COLO668 (cell line): Measurements from ENCODE around the gene GALNT13.

Source experiments
- DNase-seq: peaks from one replicate; lab custom pipeline; 2025; ENCODE audit not compliant: unreplicated experiment; lab: John Stamatoyannopoulos, UW

GALNT13 gene

DNA sequence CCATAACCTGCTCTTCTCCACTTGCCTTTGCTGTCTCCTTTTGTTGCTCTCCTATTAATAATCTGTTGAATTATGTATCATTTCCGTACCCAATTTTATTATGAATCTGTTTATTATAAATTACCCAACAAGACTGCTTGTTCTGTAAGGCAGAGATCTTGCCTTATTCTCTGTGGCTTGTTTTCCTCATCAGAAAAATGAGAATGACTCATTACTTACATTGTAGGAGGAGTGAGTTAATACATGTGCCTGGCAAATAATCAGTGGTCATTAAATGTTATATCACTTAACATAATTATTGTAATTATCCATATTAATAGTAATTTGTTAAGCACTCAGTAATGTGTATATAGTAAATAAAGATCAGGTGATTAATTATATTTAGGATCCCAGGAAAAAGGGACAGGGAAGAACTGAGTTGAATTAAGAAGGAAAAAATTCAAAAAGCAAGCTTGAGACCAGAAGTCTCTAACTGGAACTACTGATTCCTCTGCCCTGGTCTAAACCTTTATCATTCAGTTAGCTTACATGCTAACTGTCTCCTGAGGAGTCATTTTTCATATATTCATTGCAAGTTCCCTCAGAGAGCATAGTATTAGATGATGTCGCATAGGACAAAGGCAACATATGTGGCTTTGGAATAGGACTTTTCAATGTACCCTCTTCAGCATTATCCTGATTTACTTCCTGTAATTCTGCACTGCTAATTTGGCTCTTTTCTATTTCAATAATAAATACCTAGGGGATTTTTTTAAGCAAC is 335.7 kb downstream of the GALNT13 start:
- DNase-seq: no peak

DNA sequence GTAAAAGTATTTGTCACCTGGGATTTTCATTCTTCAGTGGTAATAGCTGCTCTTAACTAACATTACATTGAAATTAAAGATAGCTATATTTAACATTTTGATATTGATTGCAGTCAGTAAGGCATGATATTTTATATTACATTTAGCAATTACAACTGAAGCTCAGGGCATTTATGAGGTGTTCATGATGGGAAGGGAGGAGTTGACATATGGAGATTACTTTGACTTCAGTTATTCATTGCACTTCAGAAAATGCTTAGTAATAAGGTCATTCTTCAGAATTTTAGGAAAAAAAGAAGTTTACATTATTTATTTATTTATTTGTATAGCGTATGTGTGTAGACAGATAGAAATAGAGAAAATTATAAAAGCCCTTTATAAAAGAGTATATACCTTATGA is 352.0 kb downstream of the GALNT13 start:
- DNase-seq: no peak

DNA sequence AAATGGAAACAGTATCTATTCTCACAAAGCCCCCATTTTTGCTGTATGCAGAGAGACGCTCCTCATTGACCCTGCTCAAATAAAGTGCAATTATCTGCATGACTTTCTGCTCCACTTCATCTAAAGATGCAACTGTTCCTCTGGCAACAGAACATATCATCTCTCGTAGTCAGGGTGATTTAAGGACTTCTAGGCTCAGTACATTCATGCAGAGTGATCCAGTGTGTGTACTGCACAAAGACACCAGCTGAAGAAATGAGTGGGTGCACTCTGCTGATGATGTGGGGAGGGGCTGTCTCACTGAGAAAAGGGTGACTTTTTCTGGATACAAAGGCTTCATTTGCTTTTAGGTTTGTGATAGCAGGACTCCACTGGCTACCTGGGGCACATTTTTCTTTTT is 355.2 kb downstream of the GALNT13 start:
- no peak for DNase-seq

DNA sequence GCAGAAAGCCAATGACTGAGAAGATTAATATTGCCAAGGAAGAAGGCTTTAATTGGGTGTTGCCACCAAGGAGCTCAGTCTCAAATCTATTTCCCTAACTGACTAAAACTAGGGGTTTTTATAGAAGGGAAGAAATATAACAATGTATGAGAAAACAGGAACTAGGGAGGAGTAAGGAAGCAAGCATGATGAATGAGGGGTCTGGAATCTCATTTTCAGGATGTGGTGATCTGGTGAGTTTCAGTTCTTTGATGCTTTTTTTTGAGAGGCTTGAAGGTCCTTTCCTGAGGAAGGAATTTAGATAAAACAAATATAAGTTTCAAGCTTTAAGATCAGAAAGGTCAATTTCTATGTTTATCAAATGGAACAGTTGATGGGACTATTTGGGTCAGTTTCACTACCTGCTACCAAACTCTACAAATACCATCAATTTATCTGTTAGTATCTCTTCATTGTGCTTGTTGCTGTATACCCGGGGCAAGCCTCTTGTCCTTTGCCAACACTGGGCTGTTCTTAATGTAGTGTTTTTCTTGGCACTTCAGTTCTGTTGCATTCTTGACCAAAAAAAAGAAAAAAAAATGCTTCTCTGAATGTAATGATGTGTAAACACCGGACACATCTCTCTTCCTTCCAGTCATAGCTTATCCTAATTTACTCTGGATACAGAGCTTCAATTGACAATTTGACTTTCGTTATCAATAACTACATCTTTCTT is 357.0 kb downstream of the GALNT13 start:
- no peak for DNase-seq

DNA sequence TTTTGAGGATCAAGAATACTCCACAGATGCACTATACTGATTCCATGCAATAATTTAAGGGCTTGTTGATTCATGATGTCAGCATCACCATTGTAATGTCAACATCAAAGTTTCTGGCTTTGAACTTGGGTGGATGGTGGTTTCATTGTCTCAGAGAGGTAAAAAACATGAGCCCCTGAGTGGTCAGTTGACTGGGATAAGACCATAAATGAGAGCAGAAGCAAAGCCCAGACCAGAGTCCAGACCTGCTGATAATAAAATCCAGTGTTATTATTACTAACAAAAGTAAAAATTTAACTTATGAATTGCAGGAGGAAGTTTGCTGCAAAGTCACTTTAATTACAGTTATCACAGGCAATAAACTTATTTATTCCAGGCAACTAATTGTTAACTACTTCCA is 358.2 kb downstream of the GALNT13 start:
- DNase-seq: no peak

DNA sequence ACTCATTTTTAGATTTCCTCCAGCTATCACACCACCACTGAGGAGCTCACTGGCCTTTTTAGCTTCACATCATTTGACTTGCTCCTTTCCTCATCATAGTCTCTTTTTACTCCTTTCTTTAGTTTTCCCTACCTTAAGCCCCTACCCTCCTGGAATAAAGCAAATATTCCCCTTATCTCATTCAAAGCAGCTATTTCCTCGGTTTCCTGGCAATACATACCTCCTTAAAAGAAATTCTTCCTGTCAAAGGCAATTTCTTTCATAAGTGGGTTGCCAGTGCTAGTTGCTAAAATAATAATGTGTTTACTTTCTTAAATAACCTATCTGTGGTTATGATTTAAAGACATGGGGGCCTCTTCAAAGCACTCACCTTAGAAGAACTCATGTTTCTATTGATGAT is 359.3 kb downstream of the GALNT13 start:
- DNase-seq: no peak

DNA sequence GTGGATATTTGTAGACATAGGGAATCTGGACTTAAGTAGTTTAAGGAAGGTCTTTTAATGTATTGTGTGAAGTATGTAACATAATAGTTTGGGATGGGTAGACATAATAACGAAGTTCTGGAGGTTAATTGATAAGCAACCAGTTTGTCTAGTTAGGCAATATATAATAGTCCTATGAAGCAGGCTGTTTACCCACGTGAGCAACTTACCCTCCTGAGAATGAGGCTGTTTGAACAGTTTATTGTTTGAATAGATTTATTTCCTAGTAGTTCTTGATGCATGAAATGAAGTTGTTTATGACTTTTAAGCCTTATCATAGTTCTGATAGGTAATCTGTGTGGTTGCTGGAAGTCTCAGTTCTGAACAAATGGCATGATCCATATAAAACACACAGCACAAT is 361.5 kb downstream of the GALNT13 start:
- DNase-seq: no peak

DNA sequence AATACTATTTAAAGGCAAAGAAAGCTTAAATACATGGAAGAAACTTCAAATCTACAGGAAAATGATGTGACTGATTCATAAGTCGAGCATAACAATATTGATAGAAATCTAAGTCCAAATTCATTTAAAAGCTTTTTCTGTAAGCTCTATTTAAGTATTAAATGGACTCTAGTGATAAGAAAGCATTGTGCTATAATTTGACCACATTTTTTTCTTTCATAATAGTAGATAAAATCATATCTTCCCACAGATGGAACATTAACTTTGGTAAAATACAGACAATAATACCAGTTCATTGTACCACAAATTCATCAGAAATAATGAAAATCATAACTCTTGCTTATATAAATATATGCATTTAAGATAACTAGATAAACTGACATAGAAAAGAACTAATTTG is 366.5 kb downstream of the GALNT13 start:
- no peak for DNase-seq

DNA sequence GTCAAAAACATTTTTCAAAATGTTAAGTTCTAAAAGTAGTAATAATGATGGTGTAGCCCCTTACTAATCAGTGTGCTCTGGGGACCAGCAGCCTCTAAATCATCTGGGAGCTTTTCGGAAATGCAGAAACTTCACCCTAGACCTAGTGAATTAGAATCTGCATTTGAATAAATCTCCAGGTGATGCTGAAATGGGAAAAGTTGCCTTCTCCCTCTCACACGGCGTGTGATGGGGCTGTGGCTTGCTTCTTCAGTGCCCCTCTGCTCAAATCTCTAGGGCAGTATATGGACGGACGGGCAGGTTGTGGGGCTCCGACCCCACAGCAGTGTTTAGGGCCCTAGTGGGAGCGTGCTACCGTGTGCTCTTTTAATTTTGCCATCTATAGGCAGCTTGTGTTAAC is 368.6 kb downstream of the GALNT13 start:
- DNase-seq: no peak

DNA sequence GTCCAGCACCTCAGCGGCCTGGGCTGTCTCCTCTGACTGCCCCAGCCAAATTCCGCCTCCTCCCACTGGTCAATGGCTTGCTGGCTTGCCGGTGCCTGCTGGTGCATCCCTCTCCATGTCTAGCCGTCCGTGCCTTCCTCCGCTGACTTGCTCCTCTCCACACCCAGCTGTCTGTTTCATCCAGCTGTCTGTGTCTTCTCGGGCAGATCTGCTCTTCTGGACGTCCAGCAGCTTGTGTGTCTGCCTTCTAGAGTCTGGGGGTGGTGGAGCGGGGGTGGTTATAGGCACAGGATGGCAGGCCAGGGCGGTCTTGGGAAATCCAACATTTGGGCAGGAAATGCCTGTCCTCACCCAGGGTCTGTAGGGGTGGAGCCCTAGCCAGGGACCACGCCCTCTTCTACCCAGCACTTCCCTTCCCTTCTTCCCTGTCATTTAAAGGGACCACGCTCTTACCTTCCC is 369.2 kb downstream of the GALNT13 start:
- no peak for DNase-seq

DNA sequence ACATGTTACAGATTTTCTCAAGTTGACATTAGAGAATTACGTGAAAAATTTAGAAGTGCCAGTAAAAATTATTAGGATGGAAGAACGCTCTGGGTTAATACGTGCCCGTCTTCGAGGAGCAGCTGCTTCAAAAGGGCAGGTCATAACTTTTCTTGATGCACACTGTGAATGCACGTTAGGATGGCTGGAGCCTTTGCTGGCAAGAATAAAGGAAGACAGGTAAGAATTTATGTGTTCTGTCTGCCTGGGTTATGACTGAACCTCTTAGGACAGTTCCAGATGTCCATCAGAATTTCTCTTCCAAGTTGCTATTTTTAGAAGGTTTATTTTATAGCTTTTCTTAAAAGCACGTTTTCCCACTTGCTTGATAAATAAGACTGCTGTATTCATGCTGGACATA is 371.0 kb downstream of the GALNT13 start:
- no peak for DNase-seq

DNA sequence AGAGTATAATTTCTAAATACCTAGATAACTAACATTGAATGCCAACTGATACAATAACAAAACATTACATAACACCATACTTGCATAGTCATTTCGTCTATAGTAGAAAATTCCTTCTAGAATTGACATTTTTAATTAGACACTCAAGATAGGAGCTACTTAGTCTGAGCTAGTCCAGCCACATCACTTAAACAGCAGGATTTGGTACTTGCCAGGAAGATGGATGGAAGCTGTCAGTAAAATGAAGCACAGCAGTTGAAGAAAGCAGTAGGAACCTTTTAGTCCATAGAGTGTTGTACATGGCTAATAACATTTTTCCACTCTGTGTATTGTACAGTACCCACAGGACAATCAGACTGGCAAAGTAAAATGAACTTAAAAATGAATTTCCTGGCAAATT is 372.0 kb downstream of the GALNT13 start:
- no peak for DNase-seq

DNA sequence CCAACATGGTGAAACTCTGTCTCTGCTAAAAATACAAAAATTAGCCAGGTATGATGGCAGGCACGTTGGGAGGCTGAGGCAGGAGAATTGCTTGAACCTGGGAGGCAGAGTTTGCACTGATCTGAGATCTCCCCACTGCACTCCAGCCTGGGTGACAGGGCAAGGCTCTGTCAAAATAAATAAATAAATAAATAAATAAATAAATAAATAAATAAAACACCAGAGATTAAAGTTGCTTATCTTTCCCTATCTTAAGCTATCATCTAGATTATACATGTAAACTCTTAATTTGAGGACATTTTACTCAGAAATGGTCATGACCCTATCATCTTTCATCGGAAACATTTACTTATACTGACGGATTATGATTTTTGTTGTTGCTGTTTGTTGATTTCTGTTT is 373.2 kb downstream of the GALNT13 start:
- no peak for DNase-seq

DNA sequence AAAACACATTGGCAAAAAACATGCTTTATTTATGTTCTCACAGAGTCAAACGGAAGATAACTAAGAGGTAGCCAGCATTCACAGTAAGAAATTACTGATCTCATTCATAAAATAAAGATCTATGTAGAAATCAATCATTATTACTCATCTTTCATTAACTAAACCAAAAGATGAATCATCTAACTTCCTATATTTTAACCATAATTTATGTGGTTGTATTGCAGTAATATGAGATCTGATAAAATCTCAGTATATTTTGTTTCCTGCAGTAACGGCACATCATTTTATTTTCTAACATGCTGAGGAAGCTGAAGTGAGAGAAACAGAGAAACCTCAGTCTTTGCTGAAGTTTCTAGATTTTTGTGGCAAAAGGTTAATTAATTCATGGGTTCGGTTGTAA is 375.8 kb downstream of the GALNT13 start:
- no peak for DNase-seq

DNA sequence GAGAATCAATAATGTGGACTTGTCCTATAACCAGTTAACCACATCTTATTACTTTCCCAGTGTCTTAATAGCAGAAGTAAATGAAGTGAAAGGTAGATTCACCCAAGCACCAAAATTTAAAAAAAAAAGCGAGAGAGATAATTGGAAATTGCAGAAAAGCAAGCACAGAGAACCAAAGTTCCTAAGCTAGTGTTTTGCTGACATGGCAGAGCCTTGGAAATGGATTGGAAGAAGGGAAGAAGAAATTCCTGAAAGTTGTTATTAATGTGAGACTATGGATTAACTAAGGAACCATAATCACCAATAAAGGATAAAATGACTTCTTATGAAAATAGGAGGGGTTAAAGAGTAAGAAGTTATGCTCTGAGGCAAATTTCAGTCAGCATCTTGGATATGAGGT is 384.4 kb downstream of the GALNT13 start:
- no peak for DNase-seq

DNA sequence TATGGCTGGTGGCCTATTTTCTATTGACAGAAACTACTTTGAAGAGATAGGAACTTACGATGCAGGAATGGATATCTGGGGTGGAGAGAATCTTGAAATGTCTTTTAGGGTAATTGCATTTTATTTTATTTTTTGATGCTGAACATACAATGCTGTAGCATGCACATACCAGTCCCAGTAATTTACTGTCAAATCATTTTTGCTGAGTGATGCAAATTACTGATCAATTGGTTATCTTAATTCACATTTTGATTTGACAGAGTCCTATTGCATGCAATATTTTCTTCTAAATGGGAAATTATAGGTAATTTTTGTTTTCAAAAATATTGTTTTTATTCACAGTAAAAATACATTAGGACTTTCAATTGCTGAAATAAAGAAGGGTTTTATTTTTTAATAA is 387.3 kb downstream of the GALNT13 start:
- DNase-seq: no peak

DNA sequence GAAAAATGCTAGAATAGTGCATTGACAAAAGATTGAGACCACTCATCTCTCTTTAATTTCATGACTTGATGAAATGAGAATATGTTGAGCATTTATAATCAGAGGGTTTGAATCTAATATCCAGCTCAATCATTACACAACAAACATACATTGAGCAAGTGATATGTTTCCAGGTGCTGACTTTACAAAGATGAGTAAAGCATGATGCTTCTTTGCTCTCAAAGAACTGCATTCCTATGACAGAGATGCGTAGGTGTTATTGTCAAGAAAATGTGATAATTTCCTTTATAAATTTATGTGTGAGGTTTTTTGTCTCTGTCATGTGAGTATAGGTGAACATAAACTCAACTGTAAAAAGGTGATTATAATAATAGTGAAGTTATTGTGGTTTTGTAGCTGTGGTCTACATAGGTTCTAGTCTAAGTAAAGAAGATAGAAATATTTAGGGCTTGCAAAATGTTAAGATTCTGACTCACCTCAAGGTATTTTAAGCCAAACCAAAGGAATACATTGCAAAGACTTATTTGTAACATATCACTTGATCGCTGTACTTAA is 389.8 kb downstream of the GALNT13 start:
- no peak for DNase-seq

DNA sequence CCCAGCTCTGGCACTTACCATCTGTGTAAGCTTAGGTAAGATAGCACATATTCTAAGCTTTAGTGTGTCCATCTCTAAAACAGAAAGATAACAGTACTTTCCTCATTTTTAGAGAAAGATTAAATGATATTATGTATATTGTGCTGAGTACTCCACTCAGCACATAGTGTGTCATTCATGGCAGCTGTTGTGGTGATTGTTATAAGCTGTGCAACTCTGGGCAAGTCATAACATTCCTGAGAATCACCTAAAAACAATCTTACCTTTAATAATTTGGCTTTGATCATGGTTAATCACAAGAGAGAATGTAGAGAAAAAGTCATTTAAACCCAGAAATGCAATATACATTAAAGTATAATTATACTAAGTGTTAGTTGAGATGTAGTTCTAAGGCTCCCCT is 391.5 kb downstream of the GALNT13 start:
- DNase-seq: no peak

DNA sequence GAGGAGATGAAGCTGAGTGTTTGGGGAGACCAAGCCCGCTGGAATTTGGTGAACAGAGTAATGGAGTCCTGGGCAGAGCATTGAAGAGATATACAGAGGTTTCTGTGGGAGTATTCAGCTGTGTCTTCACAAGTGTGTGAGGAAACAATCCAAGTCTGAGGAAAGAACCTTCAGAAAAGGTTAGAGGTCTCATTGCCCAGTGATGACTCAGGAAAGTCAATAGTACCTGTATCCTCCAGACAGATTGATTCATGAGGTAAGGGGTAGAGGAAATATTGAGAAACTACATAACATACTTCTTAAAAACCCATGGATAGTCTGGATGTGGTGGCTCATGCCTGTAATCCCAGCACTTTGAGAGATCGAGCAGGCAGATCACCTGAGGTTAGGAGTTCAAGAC is 392.3 kb downstream of the GALNT13 start:
- no peak for DNase-seq

DNA sequence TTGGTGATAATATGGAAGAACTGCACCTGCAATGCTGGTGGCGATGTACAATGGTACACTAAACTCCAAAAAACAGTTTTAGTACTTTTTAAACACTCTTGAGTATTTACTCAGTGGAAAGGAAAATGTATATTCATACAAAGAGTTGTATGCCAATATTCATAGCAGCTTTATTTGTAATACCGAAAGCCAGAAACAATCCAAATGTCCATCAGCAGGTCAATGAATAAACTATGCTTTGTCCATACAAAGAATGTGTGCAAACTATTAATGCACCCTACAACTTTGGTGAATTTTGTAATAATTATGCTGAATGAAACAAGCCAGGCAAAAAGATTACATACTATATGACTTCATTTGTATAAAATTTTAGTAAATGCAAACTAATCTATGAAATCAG is 396.3 kb downstream of the GALNT13 start:
- no peak for DNase-seq

DNA sequence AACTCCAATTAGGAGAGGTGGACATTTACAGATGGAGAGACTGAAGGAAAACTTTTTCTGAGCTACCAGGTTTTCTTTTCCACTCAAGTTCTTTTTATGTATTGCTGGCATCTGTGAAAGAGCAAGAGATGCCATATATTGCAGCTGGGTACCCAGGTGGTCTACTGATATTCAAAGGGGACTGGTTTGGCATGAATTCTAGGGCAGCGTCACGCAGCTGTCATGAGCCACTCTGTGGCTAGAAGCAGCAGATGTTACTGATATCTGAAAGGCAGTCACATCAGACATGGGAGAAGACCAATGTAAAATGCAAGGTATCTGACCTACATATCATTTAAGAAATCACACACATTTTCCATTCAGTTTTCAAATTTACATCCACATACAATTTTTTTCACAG is 408.8 kb downstream of the GALNT13 start:
- no peak for DNase-seq

DNA sequence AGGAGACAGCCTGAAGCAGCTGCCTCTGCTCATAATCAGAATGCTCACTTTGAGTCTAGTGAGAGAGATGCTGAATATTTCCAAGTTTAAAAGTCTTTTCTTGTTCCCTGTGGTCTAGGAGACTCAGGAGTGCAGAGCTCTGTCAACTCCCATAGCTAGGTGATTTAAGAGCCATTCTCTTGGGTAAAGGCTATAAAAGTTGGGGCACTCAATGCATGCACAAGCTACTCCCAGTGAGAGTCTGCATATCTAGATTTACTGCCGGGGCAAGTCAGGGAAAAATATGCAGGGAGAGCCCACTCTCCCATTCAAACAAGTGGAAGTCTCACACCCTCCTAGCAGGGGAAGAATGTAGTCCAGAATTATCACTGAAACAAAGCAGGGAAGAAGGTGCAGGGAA is 418.1 kb downstream of the GALNT13 start:
- no peak for DNase-seq
